ENCODE data around the gene SCRT2.
A peak's percentile ranks its signal among the peaks of the same experiment; 100 is the strongest.

SCRT2 gene

GRCh38 chr20:669573-669972, 6.0 kb downstream of the SCRT2 start:
- no peak for DNase-seq

- no peak for DNase-seq
Observed at GRCh38 chr20:668638-669037, 7.0 kb downstream of the SCRT2 start.

GRCh38 chr20:668050-668449, 7.6 kb downstream of the SCRT2 start:
- no peak for DNase-seq

GRCh38 chr20:667351-668034, 8.1 kb downstream of the SCRT2 start:
- DNase-seq, result peak; percentile 42

- DNase-seq, result no peak
Observed at GRCh38 chr20:666877-667276, 8.7 kb downstream of the SCRT2 start.

GRCh38 chr20:665276-665675, 10.3 kb downstream of the SCRT2 start:
- DNase-seq, result no peak

- DNase-seq, result no peak
Observed at GRCh38 chr20:664576-664975, 11.0 kb downstream of the SCRT2 start.

GRCh38 chr20:664151-664550, 11.5 kb downstream of the SCRT2 start:
- DNase-seq, result no peak

- no peak for DNase-seq
Observed at GRCh38 chr20:663315-664090, 12.1 kb downstream of the SCRT2 start.

- DNase-seq, result no peak
Observed at GRCh38 chr20:662277-663192, 13.1 kb downstream of the SCRT2 start.

- no peak for DNase-seq
Observed at GRCh38 chr20:661474-662270, 13.9 kb downstream of the SCRT2 start.

- DNase-seq, result no peak
Observed at GRCh38 chr20:658731-659291, 16.8 kb downstream of the SCRT2 start.

- DNase-seq, result no peak
Observed at GRCh38 chr20:658202-658601, 17.4 kb downstream of the SCRT2 start.

GRCh38 chr20:655726-656624, 19.6 kb downstream of the SCRT2 start:
- no peak for DNase-seq

GRCh38 chr20:654417-654750, 21.2 kb downstream of the SCRT2 start:
- DNase-seq, result no peak

- no peak for DNase-seq
Observed at GRCh38 chr20:653590-654416, 21.8 kb downstream of the SCRT2 start.

GRCh38 chr20:653110-653589, 22.5 kb downstream of the SCRT2 start, which contains the start of gene SRXN1:
Gene SRXN1, minus strand, starts transcription at chr20:653200. Its CDS starts 15 bp downstream, at chr20:653185.
- peak; percentile 69 for DNase-seq

GRCh38 chr20:652615-653109, 22.9 kb downstream of the SCRT2 start:
- DNase-seq, result no peak

GRCh38 chr20:651713-652614, 23.6 kb downstream of the SCRT2 start:
- no peak for DNase-seq
